Gastrocnemius medialis (tissue), 4 donors: ENCODE results near the gene A3GALT2.

ENCODE experiments used
- CTCF ChIP-seq, 5 experiments: fragments of 450-650 bp in 3 of 5; fragments of 200-600 bp in 2 of 5; sonication (generic) in 2 of 5; IDR thresholded peaks in 4 of 5; conservative IDR thresholded peaks in 1 of 5; 1 replicate in 4 of 5; 2 replicates in 1 of 5; pipeline ENCODE4 v1.5.1; 2016 to 2019; ENCODE audit warnings: antibody characterized with exemption in 5 of 5, mild to moderate bottlenecking in 3 of 5, moderate library complexity in 3 of 5
- POLR2A ChIP-seq, 2 donors: fragments of 450-650 bp; IDR thresholded peaks; one replicate each; pipeline ENCODE4 v1.6.1; 2017; ENCODE audit warnings: antibody characterized with exemption in 2 of 2, mild to moderate bottlenecking in 2 of 2, moderate library complexity in 2 of 2

- TF ChIP-seq CTCF (IDR thresholded peaks at IDR 0.05 in 4 of 5, conservative IDR thresholded peaks at IDR 0.05 in 1 of 5) (no peak), POLR2A (IDR thresholded peaks at IDR 0.05) (no peak)
Observed at GRCh38 chr1:33267468-33268205, 53.3 kb downstream of the A3GALT2 start.
